GM23338 (cell line): Measurements from ENCODE around the gene PGM2. TPM values are rescaled to one million over a fixed set of nuclear protein-coding genes. Genes with fewer than 3 reads are reported as not detected.
A peak's percentile ranks its signal among the peaks of the same experiment; 100 is the strongest.

Experiments
- ATAC-seq: fragments of 200-7000 bp; cut with Tn5 transposase; 3 replicates; pipeline ENCODE4 v1.9.1; 2020
- DNase-seq: peaks from one replicate; pipeline ENCODE4 v3.0.0-alpha.2; 2015; ENCODE audit warnings: low spot score
- H2AFZ ChIP-seq: fragments of 200-600 bp; sonication (generic); 2 replicates; pipeline ENCODE4 v1.8.0; 2016; ENCODE audit warnings: antibody characterized with exemption, mild to moderate bottlenecking, moderate library complexity
- H3F3A ChIP-seq: fragments of 200-600 bp; sonication (generic); replicated peaks from 2 replicates; pipeline ENCODE4 v1.8.0; 2017; ENCODE audit warnings: antibody characterized with exemption, mixed run types, low read depth
- H3K27ac ChIP-seq: fragments of 200-600 bp; sonication (generic); 2 replicates; pipeline ENCODE4 v1.6.1; 2016; ENCODE audit warnings: low read depth
- H3K27me3 ChIP-seq: fragments of 200-600 bp; sonication (generic); 2 replicates; pipeline ENCODE4 v1.8.0; 2016; ENCODE audit warnings: mild to moderate bottlenecking, mixed run types, moderate library complexity; ENCODE audit not compliant: insufficient read depth
- H3K36me3 ChIP-seq: fragments of 200-600 bp; sonication (generic); 2 replicates; pipeline ENCODE4 v1.8.0; 2016; ENCODE audit warnings: mild to moderate bottlenecking; ENCODE audit not compliant: insufficient read depth
- H3K4me1 ChIP-seq: fragments of 200-600 bp; sonication (generic); 2 replicates; pipeline ENCODE4 v1.8.0; 2016; ENCODE audit warnings: mild to moderate bottlenecking, moderate library complexity; ENCODE audit not compliant: insufficient read depth
- H3K4me2 ChIP-seq: fragments of 200-600 bp; sonication (generic); 2 replicates; pipeline ENCODE4 v1.7.1; 2017; ENCODE audit warnings: mixed run types
- H3K4me3 ChIP-seq: fragments of 200-600 bp; sonication (generic); 2 replicates; pipeline ENCODE4 v1.6.1; 2016; ENCODE audit warnings: mixed run types
- H3K79me2 ChIP-seq: fragments of 200-600 bp; sonication (generic); replicated peaks from 2 replicates; pipeline ENCODE4 v1.8.0; 2017; ENCODE audit warnings: mild to moderate bottlenecking; ENCODE audit not compliant: insufficient read depth
- H3K9me2 ChIP-seq: fragments of 200-600 bp; sonication (generic); 2 replicates; pipeline ENCODE4 v1.8.0; 2017; ENCODE audit not compliant: insufficient read depth
- H4K20me1 ChIP-seq: fragments of 200-600 bp; sonication (generic); replicated peaks from 2 replicates; pipeline ENCODE4 v1.8.0; 2017; ENCODE audit warnings: mild to moderate bottlenecking; ENCODE audit not compliant: insufficient read depth
- H3K27ac Mint-ChIP-seq: 2 replicates; pipeline ENCODE4 v1.8.0; 2020; ENCODE audit warnings: inconsistent platforms, mild to moderate bottlenecking, moderate library complexity, mixed read lengths
- H3K27me3 Mint-ChIP-seq: 3 replicates; pipeline ENCODE4 v1.8.0; 2022; ENCODE audit warnings: low read depth, mild to moderate bottlenecking, moderate library complexity, mixed read lengths, inconsistent platforms; ENCODE audit not compliant: insufficient read depth, poor library complexity
- H3K36me3 Mint-ChIP-seq: 3 replicates; pipeline ENCODE4 v1.8.0; 2021; ENCODE audit warnings: low read depth, mild to moderate bottlenecking, inconsistent platforms, moderate library complexity, mixed read lengths
- H3K4me1 Mint-ChIP-seq: 3 replicates; pipeline ENCODE4 v1.8.0; 2020; ENCODE audit warnings: mild to moderate bottlenecking, inconsistent platforms, mixed read lengths
- H3K4me3 Mint-ChIP-seq: 3 replicates; pipeline ENCODE4 v1.8.0; 2021; ENCODE audit warnings: moderate library complexity, mild to moderate bottlenecking, inconsistent platforms, mixed read lengths
- H3K9me3 Mint-ChIP-seq: 3 replicates; pipeline ENCODE4 v1.8.0; 2020; ENCODE audit warnings: moderate library complexity, mild to moderate bottlenecking, inconsistent platforms, mixed read lengths
- CTCF ChIP-seq, 2 experiments: fragments of 200-600 bp in 1 of 2; sonication (generic) in 1 of 2; conservative IDR thresholded peaks; 2 replicates each; pipeline versions ENCODE4 v1.5.1 to v1.6.1; 2016 to 2017; ENCODE audit warnings: antibody characterized with exemption in 2 of 2, low read depth in 2 of 2, mild to moderate bottlenecking in 2 of 2, moderate library complexity in 1 of 2
- EZH2 ChIP-seq: fragments of 200-600 bp; sonication (generic); IDR thresholded peaks from one replicate; pipeline ENCODE4 v1.8.0; 2017; ENCODE audit warnings: antibody characterized with exemption, mild to moderate bottlenecking, low read depth; ENCODE audit not compliant: unreplicated experiment
- JUNB ChIP-seq: IDR thresholded peaks from one replicate; pipeline ENCODE4 v1.6.1; 2016; ENCODE audit warnings: antibody characterized with exemption; ENCODE audit not compliant: unreplicated experiment
- NANOG ChIP-seq: IDR thresholded peaks from 2 replicates; pipeline ENCODE4 v1.6.1; 2016; ENCODE audit warnings: antibody characterized with exemption, borderline replicate concordance
- POLR2AphosphoS5 ChIP-seq: IDR thresholded peaks from 2 replicates; pipeline ENCODE4 v1.6.1; 2016; ENCODE audit warnings: antibody characterized with exemption, low read depth
- REST ChIP-seq: IDR thresholded peaks from one replicate; pipeline ENCODE4 v1.6.1; 2018; ENCODE audit warnings: antibody characterized with exemption; ENCODE audit not compliant: unreplicated experiment
- STAT1 ChIP-seq: IDR thresholded peaks from one replicate; pipeline ENCODE4 v1.6.1; 2016; ENCODE audit warnings: antibody characterized with exemption; ENCODE audit not compliant: unreplicated experiment
- ZNF114 ChIP-seq: fragments of 250-450 bp; sonication (Bioruptor Pico); IDR thresholded peaks from 2 replicates; pipeline ENCODE4 v1.5.0; 2020; ENCODE audit warnings: mild to moderate bottlenecking, moderate library complexity
- polyA plus RNA-seq: library from polyadenylated mRNA; unstranded; fragments of >200 nt; fragmentation: Nextera tagmentation; extraction: Ambion mirVana; gene quantifications from 2 replicates; pipeline ENCODE4 v1.2.1, GENCODE V29; 2016
- total RNA-seq: library from RNA; depleted of rRNA; stranded (reverse); fragments of >200 nt; shearing (Covaris generic); gene quantifications from 2 replicates; pipeline ENCODE4 v1.2.3, GENCODE V29; 2014

Gene PGM2
- total and polyA plus RNA-seq, 2 experiments from 2014 or later, result 11.4 to 30.8 TPM

GRCh38 chr4:37882665-37883296, 56.3 kb downstream of the PGM2 start:
- no peak overlapping the region for H3K27ac Mint-ChIP-seq
- no peaks in the 10 kb centered on the region for H3K36me3 ChIP-seq
- no peaks in the 10 kb centered on the region for H3K79me2 ChIP-seq
- no peak overlapping the region for H3K4me3 Mint-ChIP-seq
- H3F3A ChIP-seq, result no peaks in the 10 kb centered on the region
- H3K27me3 Mint-ChIP-seq, result peaks cover 2% of the 10 kb centered on the region
- H3K36me3 Mint-ChIP-seq, result no peaks in the 10 kb centered on the region
- no peak overlapping the region for H3K4me3 ChIP-seq
- no peak overlapping the region for H3K4me2 ChIP-seq
- no peak overlapping the region for H3K27ac ChIP-seq
- no peaks in the 10 kb centered on the region for H3K4me1 Mint-ChIP-seq
- no peaks in the 10 kb centered on the region; the same call in 1 of the 2 replicates for H3K4me1 ChIP-seq
- H2AFZ ChIP-seq, result no peak overlapping the region
- ATAC-seq (no peak; the same call in 2 of the 3 replicates), DNase-seq (peak; percentile 75)
- H4K20me1 ChIP-seq, result no peaks in the 10 kb centered on the region
- H3K9me2 ChIP-seq, result no peaks in the 10 kb centered on the region; the same call in 1 of the 2 replicates
- H3K27me3 ChIP-seq, result peaks cover 6% of the 10 kb centered on the region
- TF ChIP-seq CTCF (conservative IDR thresholded peaks at IDR 0.05; ENCODE audit: low read depth in 2 of 2) (peak; percentile 58 to 72), POLR2AphosphoS5 (no peak), REST (no peak)
- H3K9me3 Mint-ChIP-seq, result no peaks in the 10 kb centered on the region

GRCh38 chr4:37884855-37885487, 58.5 kb downstream of the PGM2 start:
- Histone ChIP-seq H3K27ac (no peak overlapping the region), H3F3A (no peaks in the 10 kb centered on the region), H3K79me2 (no peaks in the 10 kb centered on the region), H3K4me1 (no peaks in the 10 kb centered on the region; the same call in 1 of the 2 replicates), H4K20me1 (no peaks in the 10 kb centered on the region), H3K4me3 (no peak overlapping the region), H3K4me2 (no peak overlapping the region), H3K27me3 (peaks cover 28% of the 10 kb centered on the region), H2AFZ (no peak overlapping the region), H3K9me2 (no peaks in the 10 kb centered on the region; the same call in 1 of the 2 replicates), H3K36me3 (no peaks in the 10 kb centered on the region)
- Mint-ChIP-seq H3K4me3 (no peak overlapping the region), H3K9me3 (no peaks in the 10 kb centered on the region), H3K27ac (no peak overlapping the region), H3K27me3 (peaks cover 14% of the 10 kb centered on the region), H3K4me1 (peaks cover 5% of the 10 kb centered on the region), H3K36me3 (no peaks in the 10 kb centered on the region)
- DNase-seq (no peak), ATAC-seq (no peak)
- TF ChIP-seq NANOG, result no peak
- TF ChIP-seq REST, result no peak
- TF ChIP-seq JUNB, result no peak
- no peak for TF ChIP-seq EZH2
- no peak for TF ChIP-seq ZNF114 (CRISPR knock-in tag)
- no peak for TF ChIP-seq STAT1
